ENCODE data around the gene B3GALT5. TPM values are rescaled to one million over a fixed set of nuclear protein-coding genes. Genes with fewer than 3 reads are reported as not detected.

Gene B3GALT5
- total RNA-seq, 2 experiments from 2014 or later = not detected

- peaks cover 6% of the 10 kb centered on the region for H3K27me3 Mint-ChIP-seq
- ChIA-PET POLR2A (no interaction called here), CTCF (no interaction called here)
- H3K9me3 Mint-ChIP-seq = no peaks in the 10 kb centered on the region
- H3K27ac Mint-ChIP-seq = no peak overlapping the region
- DNase-seq = no peak
- intact Hi-C loops (cut with micrococcal nuclease) = no loop called here
- H3K4me1 Mint-ChIP-seq (ENCODE audit: low read depth) = no peaks in the 10 kb centered on the region
- H3K36me3 Mint-ChIP-seq = no peaks in the 10 kb centered on the region
- no peak overlapping the region for H3K4me3 Mint-ChIP-seq
Observed at GRCh38 chr21:39638281-39638680, 25.5 kb downstream of the B3GALT5 start.

- Mint-ChIP-seq H3K9me3 (no peaks in the 10 kb centered on the region), H3K27me3 (peaks cover 6% of the 10 kb centered on the region), H3K4me1 (ENCODE audit: low read depth) (no peaks in the 10 kb centered on the region), H3K27ac (no peak overlapping the region), H3K36me3 (no peaks in the 10 kb centered on the region), H3K4me3 (no peak overlapping the region)
- ChIA-PET CTCF (no interaction called here), POLR2A (no interaction called here)
- intact Hi-C loops (cut with micrococcal nuclease) = no loop called here
- DNase-seq = no peak
Observed at GRCh38 chr21:39640754-39641153, 28.0 kb downstream of the B3GALT5 start.

GRCh38 chr21:39641827-39642450 lies 29.2 kb downstream of the B3GALT5 start:
- Mint-ChIP-seq H3K27ac (no peak overlapping the region), H3K27me3 (peaks cover 6% of the 10 kb centered on the region)
- CTCF ChIA-PET = no interaction called here

GRCh38 chr21:39644062-39644560 lies 31.4 kb downstream of the B3GALT5 start:
- Mint-ChIP-seq H3K36me3 (no peaks in the 10 kb centered on the region), H3K4me1 (ENCODE audit: low read depth) (no peaks in the 10 kb centered on the region), H3K27ac (no peak overlapping the region), H3K27me3 (peaks cover 2% of the 10 kb centered on the region), H3K4me3 (no peak overlapping the region), H3K9me3 (no peaks in the 10 kb centered on the region)
- DNase-seq = no peak
- ChIA-PET POLR2A (no interaction called here), CTCF (no interaction called here)
- intact Hi-C loops (cut with micrococcal nuclease) = no loop called here

More at GRCh38 chr21:39641827-39642450, 29.2 kb downstream of the B3GALT5 start:
- Mint-ChIP-seq H3K36me3 (no peaks in the 10 kb centered on the region), H3K9me3 (no peaks in the 10 kb centered on the region), H3K4me1 (ENCODE audit: low read depth) (no peaks in the 10 kb centered on the region), H3K4me3 (no peak overlapping the region)
- DNase-seq = no peak
- intact Hi-C loops (cut with micrococcal nuclease) = no loop called here
- POLR2A ChIA-PET = no interaction called here

- POLR2A ChIA-PET = no interaction called here
- intact Hi-C loops (cut with micrococcal nuclease) = no loop called here
- Mint-ChIP-seq H3K9me3 (no peaks in the 10 kb centered on the region), H3K4me1 (ENCODE audit: low read depth) (no peaks in the 10 kb centered on the region), H3K36me3 (no peaks in the 10 kb centered on the region), H3K27me3 (peaks cover 2% of the 10 kb centered on the region), H3K27ac (no peak overlapping the region), H3K4me3 (no peak overlapping the region)
- DNase-seq = no peak
- CTCF ChIA-PET = no interaction called here
Observed at GRCh38 chr21:39645331-39645730, 32.6 kb downstream of the B3GALT5 start.

- H3K36me3 Mint-ChIP-seq = no peaks in the 10 kb centered on the region
- no peak overlapping the region for H3K27ac Mint-ChIP-seq
- no peaks in the 10 kb centered on the region for H3K9me3 Mint-ChIP-seq
- no peaks in the 10 kb centered on the region for H3K27me3 Mint-ChIP-seq
- no peak for DNase-seq
- ChIA-PET POLR2A (no interaction called here), CTCF (no interaction called here)
- intact Hi-C loops (cut with micrococcal nuclease) = no loop called here
- H3K4me1 Mint-ChIP-seq (ENCODE audit: low read depth) = no peaks in the 10 kb centered on the region
- no peak overlapping the region for H3K4me3 Mint-ChIP-seq
Observed at GRCh38 chr21:39647476-39647875, 34.7 kb downstream of the B3GALT5 start.

GRCh38 chr21:39648879-39649278 lies 36.1 kb downstream of the B3GALT5 start:
- ChIA-PET CTCF (no interaction called here), POLR2A (no interaction called here)
- Mint-ChIP-seq H3K4me3 (no peak overlapping the region), H3K27ac (no peak overlapping the region), H3K9me3 (peaks cover 11% of the 10 kb centered on the region), H3K27me3 (no peaks in the 10 kb centered on the region), H3K4me1 (ENCODE audit: low read depth) (no peaks in the 10 kb centered on the region), H3K36me3 (no peaks in the 10 kb centered on the region)
- intact Hi-C loops (cut with micrococcal nuclease) = no loop called here
- no peak for DNase-seq

- DNase-seq = no peak
- no peak overlapping the region for H3K27ac Mint-ChIP-seq
- intact Hi-C loops (cut with micrococcal nuclease) = no loop called here
- H3K27me3 Mint-ChIP-seq = no peaks in the 10 kb centered on the region
- no peaks in the 10 kb centered on the region for H3K4me1 Mint-ChIP-seq (ENCODE audit: low read depth)
- ChIA-PET CTCF (no interaction called here), POLR2A (no interaction called here)
- H3K9me3 Mint-ChIP-seq = peaks cover 11% of the 10 kb centered on the region
- H3K4me3 Mint-ChIP-seq = no peak overlapping the region
- H3K36me3 Mint-ChIP-seq = no peaks in the 10 kb centered on the region
Observed at GRCh38 chr21:39649526-39649925, 36.8 kb downstream of the B3GALT5 start.

- CTCF ChIA-PET = no interaction called here
- Mint-ChIP-seq H3K4me1 (ENCODE audit: low read depth) (no peaks in the 10 kb centered on the region), H3K27ac (no peak overlapping the region), H3K27me3 (no peaks in the 10 kb centered on the region), H3K4me3 (no peak overlapping the region), H3K9me3 (peaks cover 11% of the 10 kb centered on the region), H3K36me3 (no peaks in the 10 kb centered on the region)
- no peak for DNase-seq
- intact Hi-C loops (cut with micrococcal nuclease) = no loop called here
- POLR2A ChIA-PET = no interaction called here
Observed at GRCh38 chr21:39650306-39650705, 37.6 kb downstream of the B3GALT5 start.

GRCh38 chr21:39650801-39651200 lies 38.1 kb downstream of the B3GALT5 start:
- Mint-ChIP-seq H3K27me3 (no peaks in the 10 kb centered on the region), H3K4me3 (no peak overlapping the region), H3K4me1 (ENCODE audit: low read depth) (no peaks in the 10 kb centered on the region), H3K9me3 (peaks cover 11% of the 10 kb centered on the region), H3K36me3 (no peaks in the 10 kb centered on the region), H3K27ac (no peak overlapping the region)
- intact Hi-C loops (cut with micrococcal nuclease) = no loop called here
- ChIA-PET POLR2A (no interaction called here), CTCF (no interaction called here)
- DNase-seq = no peak

- Mint-ChIP-seq H3K27ac (no peak overlapping the region), H3K27me3 (no peaks in the 10 kb centered on the region), H3K4me3 (no peak overlapping the region), H3K36me3 (no peaks in the 10 kb centered on the region), H3K9me3 (peaks cover 11% of the 10 kb centered on the region), H3K4me1 (ENCODE audit: low read depth) (no peaks in the 10 kb centered on the region)
- intact Hi-C loops (cut with micrococcal nuclease) = no loop called here
- POLR2A ChIA-PET = no interaction called here
- CTCF ChIA-PET = no interaction called here
- no peak for DNase-seq
Observed at GRCh38 chr21:39651206-39651605, 38.5 kb downstream of the B3GALT5 start.

GRCh38 chr21:39654951-39655350 lies 42.2 kb downstream of the B3GALT5 start:
- no peak overlapping the region for H3K4me3 Mint-ChIP-seq
- no peaks in the 10 kb centered on the region for H3K36me3 Mint-ChIP-seq
- ChIA-PET CTCF (no interaction called here), POLR2A (no interaction called here)
- intact Hi-C loops (cut with micrococcal nuclease) = no loop called here
- DNase-seq = no peak
- no peaks in the 10 kb centered on the region for H3K27me3 Mint-ChIP-seq
- no peaks in the 10 kb centered on the region for H3K4me1 Mint-ChIP-seq (ENCODE audit: low read depth)
- no peak overlapping the region for H3K27ac Mint-ChIP-seq
- H3K9me3 Mint-ChIP-seq = peaks cover 11% of the 10 kb centered on the region

- DNase-seq = no peak
- Mint-ChIP-seq H3K36me3 (no peaks in the 10 kb centered on the region), H3K9me3 (peaks cover 11% of the 10 kb centered on the region), H3K4me3 (no peak overlapping the region), H3K27ac (no peak overlapping the region), H3K27me3 (no peaks in the 10 kb centered on the region), H3K4me1 (ENCODE audit: low read depth) (no peaks in the 10 kb centered on the region)
- intact Hi-C loops (cut with micrococcal nuclease) = no loop called here
- ChIA-PET POLR2A (no interaction called here), CTCF (no interaction called here)
Observed at GRCh38 chr21:39655589-39655988, 42.8 kb downstream of the B3GALT5 start.

All from activated CD4-positive, alpha-beta memory T cell treated with anti-CD3 and anti-CD28 coated beads for 36 hours (primary cell).